GM04503 (cell line): Measurements from ENCODE around the gene DHX40.
"Not testable (repeated sequence)": the region's sequence is repeated elsewhere in the genome, so short reads cannot be mapped to it uniquely, and the experiment has no call there.

ENCODE experiments used
- DNase-seq: peaks from one replicate; pipeline ENCODE4 v3.0.0-alpha.2; 2012; ENCODE audit warnings: low read depth

DHX40 gene

GRCh38 chr17:59561042-59561441 lies 4.4 kb upstream of the DHX40 start:
- no peak for DNase-seq

DNA sequence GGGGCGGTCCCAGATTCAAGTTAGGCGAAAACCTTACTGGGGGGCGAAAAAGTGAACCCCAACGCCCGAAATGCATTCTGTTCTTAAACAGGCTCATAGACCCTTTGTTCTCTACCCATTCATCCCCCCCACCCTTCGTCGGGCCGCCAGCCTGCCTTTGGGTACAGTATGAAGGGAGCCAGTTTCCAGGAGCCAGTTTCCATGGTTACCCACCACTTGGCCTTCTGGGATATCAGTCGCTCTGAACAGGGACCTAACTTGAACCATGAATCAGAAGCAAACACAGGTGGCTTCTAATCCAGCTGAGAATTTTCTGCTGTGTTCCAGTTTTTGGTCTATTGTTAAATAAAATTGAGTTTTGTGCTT lies 532 bp downstream of the DHX40 start:
- peak; percentile 46 for DNase-seq

DNA sequence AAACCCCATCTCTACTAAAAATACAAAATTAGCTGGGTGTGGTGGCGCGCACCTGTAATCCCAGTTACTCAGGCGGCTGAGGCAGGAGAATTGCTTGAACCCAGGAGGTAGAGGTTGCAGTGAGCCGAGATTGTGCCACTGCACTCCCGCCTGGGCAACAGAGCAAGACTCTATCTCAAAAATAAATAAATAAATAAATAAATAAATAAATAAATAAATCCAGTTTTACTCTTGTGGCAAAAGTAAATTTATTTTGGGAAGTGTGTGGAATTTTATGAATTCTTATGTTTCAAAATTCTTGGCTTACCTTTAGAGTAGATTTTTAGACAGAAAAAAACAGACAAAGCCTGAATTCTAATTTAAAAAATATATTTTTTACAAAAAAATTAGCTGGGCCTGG lies 3.7 kb downstream of the DHX40 start:
- DNase-seq = not testable (repeated sequence)

DNA sequence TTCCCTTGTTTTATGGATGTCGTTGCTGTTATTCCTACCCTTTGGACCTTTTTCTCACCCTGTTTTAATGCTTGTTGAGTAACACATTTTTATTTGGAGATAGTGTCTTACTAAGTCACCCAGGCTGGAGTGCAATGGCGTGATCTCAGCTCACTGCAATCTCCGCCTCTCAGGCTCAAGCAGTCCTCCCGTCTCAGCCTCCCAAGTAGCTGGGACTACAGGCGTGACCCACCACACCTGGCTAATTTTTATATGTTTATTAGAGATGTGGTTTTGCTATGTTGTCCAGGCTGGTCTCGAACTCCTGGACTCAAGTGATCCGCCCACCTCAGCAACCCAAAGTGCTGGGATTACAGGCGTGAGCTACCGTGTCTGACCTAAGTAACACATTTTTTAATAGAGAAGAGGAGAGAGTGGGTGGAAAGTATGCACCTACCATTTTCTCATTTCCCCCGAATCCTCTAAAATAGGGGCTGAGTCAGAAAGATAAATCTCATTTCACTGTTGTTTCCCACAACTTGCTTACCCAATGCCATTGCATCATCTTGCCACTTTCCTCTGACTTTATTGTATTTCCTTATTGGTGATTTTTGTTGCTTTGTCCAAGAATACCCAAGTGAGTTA lies 7.0 kb downstream of the DHX40 start:
- no peak for DNase-seq

- DNase-seq = not testable (repeated sequence)
Measured at GRCh38 chr17:59584168-59584567, 18.8 kb downstream of the DHX40 start.

DNA sequence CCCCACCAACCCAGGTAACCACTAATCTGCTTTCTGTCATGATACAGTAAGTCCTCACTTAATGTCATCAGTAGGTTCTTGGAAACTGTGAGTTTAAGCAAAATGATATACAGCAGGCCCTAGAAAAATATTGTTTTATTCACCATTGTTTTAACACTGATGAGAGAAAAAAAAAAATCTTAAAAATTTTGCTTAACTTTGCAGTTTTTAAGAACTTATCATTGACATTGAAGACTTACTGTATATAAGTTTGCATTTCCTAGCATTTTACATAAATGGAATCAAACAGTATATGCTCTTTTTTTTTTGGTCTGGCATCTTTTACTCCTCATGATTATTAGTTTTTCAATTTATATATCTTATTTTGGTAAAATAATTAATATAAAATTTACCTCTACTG lies 34.8 kb downstream of the DHX40 start:
- no peak for DNase-seq

DNA sequence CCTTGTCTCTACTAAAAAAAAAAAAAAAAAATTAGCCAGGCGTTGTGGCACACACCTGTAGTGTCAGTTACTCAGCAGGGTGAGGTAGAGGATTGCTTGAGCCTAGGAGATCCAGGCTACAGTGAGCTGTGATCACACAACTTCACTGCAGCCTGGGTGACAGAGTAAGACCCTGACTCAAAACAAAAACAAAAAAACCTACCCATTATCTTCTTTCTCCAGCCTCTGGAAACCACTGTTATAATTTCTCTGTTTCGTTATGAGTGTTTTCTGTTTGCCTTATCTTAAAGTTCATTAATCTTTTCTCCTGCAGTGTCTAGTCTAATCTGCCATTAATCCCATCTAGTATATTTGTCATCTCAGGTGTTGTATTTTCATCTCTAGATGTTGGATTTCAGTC lies 35.7 kb downstream of the DHX40 start:
- DNase-seq = no peak

DNA sequence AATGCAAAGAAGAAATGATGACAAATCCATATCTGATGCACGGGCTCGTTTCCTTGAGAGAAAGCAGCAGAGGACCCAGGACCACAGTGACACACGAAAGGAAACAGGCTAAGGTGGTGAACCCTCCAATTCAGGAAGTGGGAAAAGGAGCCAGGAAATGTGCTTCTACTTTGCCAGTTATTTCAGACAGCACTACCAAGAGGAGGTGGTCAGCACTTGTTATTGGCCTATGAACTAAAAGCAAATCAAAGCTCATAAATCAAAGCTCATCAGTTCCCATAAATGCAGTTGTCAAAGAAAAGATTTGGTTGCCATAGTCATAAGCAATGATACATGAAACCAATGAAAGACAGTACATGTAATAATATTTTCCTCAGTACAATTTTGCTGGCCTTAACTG lies 41.7 kb downstream of the DHX40 start:
- DNase-seq = no peak

DNA sequence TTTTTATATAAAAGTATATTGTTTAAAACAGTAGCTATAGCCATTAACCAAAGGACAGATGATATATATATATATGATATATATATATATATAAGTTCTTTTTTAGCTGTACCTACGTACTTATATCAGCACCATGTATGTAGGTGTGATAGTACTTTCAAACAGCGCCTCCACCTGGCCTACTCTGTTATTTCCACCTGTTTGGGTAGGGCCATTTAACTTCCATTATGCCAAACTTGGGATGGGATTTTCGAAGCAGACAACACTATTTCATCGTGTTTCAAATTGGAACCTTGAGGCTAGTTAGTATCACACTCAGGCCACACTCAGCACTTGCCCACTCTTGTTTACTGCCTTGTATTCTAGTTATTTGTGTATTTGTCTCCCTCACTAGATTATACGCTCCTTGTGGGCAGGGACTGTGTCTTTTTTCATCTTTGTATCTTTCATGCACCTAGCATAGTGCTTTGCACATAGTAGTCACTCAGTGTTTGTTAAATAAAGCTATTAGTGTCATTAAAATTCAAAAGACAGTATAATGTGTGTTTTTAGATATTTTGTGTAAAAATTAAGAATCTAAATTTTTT lies 42.5 kb downstream of the DHX40 start:
- no peak for DNase-seq

DNA sequence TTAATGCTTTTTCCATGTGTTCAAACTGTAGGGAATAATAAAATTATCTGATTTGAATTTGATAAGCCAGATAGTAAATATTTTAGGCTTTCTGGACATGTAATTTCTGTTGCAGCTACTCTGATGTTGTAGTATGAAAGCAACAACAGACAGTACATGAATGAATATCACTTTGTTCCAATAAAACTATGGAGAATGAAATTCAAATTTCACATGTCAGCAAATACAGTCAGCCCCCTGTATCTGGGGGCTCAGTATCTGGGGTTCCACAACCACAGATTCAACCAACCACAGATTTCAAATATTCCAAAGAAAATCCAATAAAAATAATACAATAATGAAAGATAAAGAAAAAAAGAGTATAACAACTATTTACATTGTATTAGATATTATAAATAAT lies 46.1 kb downstream of the DHX40 start:
- DNase-seq = no peak

GRCh38 chr17:59616253-59616920 lies 51.0 kb downstream of the DHX40 start:
- no peak for DNase-seq

- DNase-seq = no peak
Measured at GRCh38 chr17:59617156-59617732, 51.8 kb downstream of the DHX40 start.

GRCh38 chr17:59619035-59619297 lies 53.6 kb downstream of the DHX40 start:
- no peak for DNase-seq

DNA sequence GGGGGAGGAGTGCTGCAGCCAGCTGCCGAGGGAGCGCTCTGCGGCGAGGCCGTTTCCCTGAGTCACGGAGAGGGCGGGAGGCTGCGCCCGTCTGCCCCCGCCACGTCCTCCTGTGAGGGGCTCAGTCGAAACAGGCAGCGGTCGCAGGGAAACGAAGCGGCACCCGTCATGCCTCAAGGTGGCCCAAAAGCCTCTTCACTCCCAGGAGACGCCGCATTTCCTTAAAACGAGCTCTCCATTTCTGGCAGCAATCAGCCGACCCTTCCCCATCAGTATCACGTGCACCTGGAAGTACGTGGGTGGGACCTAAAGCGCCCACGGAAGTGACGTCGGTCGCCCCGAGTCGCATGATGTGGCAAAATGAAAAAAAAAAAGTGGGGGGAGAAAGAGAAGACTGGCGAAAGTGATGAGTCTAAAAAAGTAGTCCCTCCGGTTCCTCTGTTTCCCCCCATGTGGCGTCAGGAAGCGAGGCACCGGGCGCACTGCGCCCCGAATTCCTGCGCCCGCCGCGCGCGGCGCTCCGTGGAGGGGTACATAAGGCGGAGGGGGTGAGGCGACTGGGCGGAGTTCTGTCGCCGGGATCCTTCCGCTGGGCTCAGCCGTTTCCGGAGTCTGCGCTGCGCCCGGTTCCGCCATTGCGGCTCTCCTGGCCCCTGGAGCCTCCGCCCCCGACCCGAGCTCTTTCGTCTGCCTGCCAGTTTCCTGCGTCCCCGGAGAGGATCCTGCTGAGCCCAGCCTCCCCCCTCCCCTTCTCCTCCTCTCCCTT lies 54.1 kb downstream of the DHX40 start, which contains the start of gene CLTC:
Gene CLTC (plus strand): TSS at position 598 of the 766 bp plus-strand sequence. CDS start 237 bp downstream, outside the sequence.
- DNase-seq = peak; percentile 89

GRCh38 chr17:59620064-59620359 lies 54.6 kb downstream of the DHX40 start:
- no peak for DNase-seq

DNA sequence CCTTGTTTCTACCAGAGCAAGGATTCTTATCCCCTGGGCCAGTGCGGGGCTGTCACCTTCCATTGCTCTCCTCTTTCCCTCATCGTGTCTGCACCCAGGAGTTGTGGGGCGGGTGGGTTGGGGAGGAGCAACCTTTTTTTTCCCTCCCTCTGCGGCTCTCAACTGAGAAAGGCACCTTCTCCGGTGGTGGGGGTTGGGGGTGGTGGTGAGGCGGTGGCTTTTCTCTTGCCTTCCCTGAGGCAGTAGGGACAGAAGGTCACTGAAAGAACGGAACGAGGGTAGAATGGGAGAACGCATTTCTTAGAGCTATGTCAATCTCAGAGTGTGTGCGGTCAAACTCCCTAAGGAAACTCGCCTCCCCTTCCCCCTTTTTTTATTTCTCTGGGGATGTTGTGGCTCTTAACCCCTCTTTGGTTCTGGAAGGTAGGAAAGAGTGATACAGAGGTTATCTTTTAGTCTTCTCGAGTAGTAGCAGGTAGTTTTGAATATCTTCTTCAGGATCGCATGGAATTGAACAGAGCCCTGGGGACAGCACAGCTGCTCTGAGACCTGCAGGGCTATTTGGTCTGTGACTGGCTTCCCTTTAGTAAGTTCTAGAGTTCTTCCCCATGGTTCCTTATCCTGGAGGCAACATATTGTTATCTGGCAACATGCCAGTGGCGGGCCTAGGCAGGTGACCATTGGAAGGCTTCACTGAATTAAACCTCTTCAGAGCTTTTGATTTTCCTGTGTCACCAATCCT lies 55.3 kb downstream of the DHX40 start:
- no peak for DNase-seq

DNA sequence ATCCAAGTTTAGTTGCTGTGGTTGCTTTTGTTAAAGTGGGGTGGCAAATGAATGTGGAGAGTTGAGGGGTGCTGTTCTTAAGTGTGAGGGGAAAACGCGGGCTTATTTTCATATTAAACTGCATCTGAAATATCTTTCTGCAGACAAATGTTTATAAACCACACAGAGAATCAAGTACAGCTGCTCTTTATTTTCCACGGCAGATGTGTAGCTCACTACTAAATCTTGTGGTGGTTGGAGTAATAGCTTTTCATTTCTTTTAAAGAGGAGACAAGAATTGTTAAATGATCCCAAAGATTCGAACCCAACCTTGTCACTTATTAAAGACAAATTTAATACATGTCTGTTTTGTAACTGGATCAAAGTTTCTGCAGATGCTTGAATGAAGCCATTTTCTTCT lies 56.4 kb downstream of the DHX40 start:
- no peak for DNase-seq

- no peak for DNase-seq
Measured at GRCh38 chr17:59623151-59623550, 57.7 kb downstream of the DHX40 start.

- no peak for DNase-seq
Measured at GRCh38 chr17:59626756-59627155, 61.3 kb downstream of the DHX40 start.

DNA sequence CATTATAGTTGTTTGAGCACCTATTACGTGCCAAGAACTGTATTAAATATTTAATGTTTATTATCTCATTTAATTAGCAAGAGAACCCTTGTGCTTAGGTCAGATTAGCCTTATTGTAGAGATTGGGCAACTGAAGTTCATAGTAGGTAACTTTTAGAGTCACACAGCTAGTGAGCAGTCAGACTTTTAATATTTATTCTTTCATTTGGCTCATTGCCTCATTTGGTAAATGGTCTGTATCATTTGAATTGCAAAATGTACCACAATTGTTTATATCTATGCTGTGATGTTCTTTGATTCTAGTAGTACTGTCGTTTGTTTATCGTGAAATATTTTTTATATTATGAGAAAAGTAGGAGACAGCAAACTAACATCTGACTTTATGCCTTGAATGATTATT lies 61.9 kb downstream of the DHX40 start:
- DNase-seq = no peak

GRCh38 chr17:59627770-59628171 lies 62.4 kb downstream of the DHX40 start:
- no peak for DNase-seq

GRCh38 chr17:59629174-59629573 lies 63.8 kb downstream of the DHX40 start:
- DNase-seq = no peak
